Natural killer cell (primary cell): ENCODE results near the gene SV2B. TPM values are rescaled to one million over a fixed set of nuclear protein-coding genes. Genes with fewer than 3 reads are reported as not detected.

Experiments used
- ATAC-seq, 3 donors: fragments of 150-1000 bp in 2 of 3; fragments of 200-7000 bp in 1 of 3; cut with Tn5 transposase; 1 replicate in 1 of 3; 2 replicates in 2 of 3; pipeline ENCODE4 v1.10.0; 2021; ENCODE audit warnings: mild to moderate bottlenecking in 2 of 3, moderate library complexity in 2 of 3
- DNase-seq, 2 donors: peaks; one replicate each; pipeline versions ENCODE4 v3.0.0 to v3.0.0-alpha.2; 2013 to 2021; ENCODE audit warnings: mixed read lengths in 1 of 2
- H3K27ac ChIP-seq: one replicate; pipeline ENCODE4 v1.5.1; 2013; ENCODE audit warnings: mild to moderate bottlenecking, low read length
- H3K27me3 ChIP-seq: one replicate; pipeline ENCODE4 v1.6.1; 2013; ENCODE audit warnings: low read length; ENCODE audit not compliant: control insufficient read depth, insufficient read depth
- H3K36me3 ChIP-seq: one replicate; pipeline ENCODE4 v1.6.1; 2013; ENCODE audit warnings: low read length; ENCODE audit not compliant: control insufficient read depth, insufficient read depth
- H3K4me1 ChIP-seq: one replicate; pipeline ENCODE4 v1.6.1; 2013; ENCODE audit warnings: low read length; ENCODE audit not compliant: control insufficient read depth, insufficient read depth
- H3K4me3 ChIP-seq: one replicate; pipeline ENCODE4 v1.5.1; 2013; ENCODE audit warnings: low read length
- H3K9me3 ChIP-seq: one replicate; pipeline ENCODE4 v1.6.1; 2013; ENCODE audit warnings: low read length; ENCODE audit not compliant: control insufficient read depth, insufficient read depth
- H3K27ac Mint-ChIP-seq, 2 donors: one replicate each; pipeline ENCODE4 v1.8.0; 2022; ENCODE audit warnings: mild to moderate bottlenecking in 2 of 2, mixed read lengths in 2 of 2, moderate library complexity in 1 of 2
- H3K27me3 Mint-ChIP-seq, 2 donors: one replicate each; pipeline ENCODE4 v1.8.0; 2022; ENCODE audit warnings: low read depth in 2 of 2, mixed read lengths in 2 of 2
- H3K36me3 Mint-ChIP-seq: one replicate; pipeline ENCODE4 v1.8.0; 2022; ENCODE audit warnings: mixed read lengths
- H3K4me1 Mint-ChIP-seq, 2 donors: one replicate each; pipeline ENCODE4 v1.8.0; 2022; ENCODE audit warnings: mixed read lengths in 2 of 2
- H3K4me3 Mint-ChIP-seq: one replicate; pipeline ENCODE4 v1.8.0; 2022; ENCODE audit warnings: mild to moderate bottlenecking, moderate library complexity, mixed read lengths
- H3K9me3 Mint-ChIP-seq, 2 donors: one replicate each; pipeline ENCODE4 v1.8.0; 2022; ENCODE audit warnings: mixed read lengths in 2 of 2
- WGBS: methylation state at CpG from one replicate; pipeline ENCODE4 v1.1.7; 2013; ENCODE audit warnings: missing lambda C conversion rate; ENCODE audit not compliant: insufficient coverage; 5-methylcytosine and 5-hydroxymethylcytosine counted together
- intact Hi-C: fragments of 100-400 bp; cut with micrococcal nuclease; formaldehyde crosslinking; loops from one replicate; pipeline ENCODE4 v1.14.2; 2022
- total RNA-seq, 4 donors: library from RNA; stranded (reverse); fragments of 120-200 nt in 1 of 4; gene quantifications; one replicate each; pipeline versions ENCODE4 v1.2.3 to v1.2.4, GENCODE V29; 2013 to 2022
- TF ChIP-seq, protein P1 (sequence below): fragments of 200-600 bp; IDR thresholded peaks from one replicate; pipeline ENCODE4 v1.8.0; 2022; ENCODE audit warnings: antibody characterized with exemption

Gene SV2B
- total RNA-seq, 3 donors from 2014 or later (not counting 1 experiment from before 2014, with no cell fraction given), result not detected

DNA sequence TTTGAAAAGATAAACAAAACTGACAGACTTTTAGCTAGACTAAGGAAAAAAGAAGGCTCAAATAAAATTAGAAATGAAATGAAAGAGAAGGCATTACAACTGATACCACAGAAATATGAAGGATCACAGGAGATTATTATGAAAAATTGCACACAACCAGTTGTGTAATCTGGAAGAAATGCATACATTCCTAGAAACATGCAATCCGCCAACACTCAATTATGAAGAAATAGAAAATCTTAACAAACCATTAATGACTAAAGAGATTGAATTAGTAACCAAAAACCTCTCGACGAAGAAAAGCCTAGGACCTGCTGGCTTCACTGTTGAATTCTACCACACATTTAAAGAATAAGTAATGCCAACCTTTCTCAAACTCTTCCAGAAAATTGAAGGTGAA lies 149.5 kb downstream of the SV2B start:
- TF ChIP-seq, protein P1, sequence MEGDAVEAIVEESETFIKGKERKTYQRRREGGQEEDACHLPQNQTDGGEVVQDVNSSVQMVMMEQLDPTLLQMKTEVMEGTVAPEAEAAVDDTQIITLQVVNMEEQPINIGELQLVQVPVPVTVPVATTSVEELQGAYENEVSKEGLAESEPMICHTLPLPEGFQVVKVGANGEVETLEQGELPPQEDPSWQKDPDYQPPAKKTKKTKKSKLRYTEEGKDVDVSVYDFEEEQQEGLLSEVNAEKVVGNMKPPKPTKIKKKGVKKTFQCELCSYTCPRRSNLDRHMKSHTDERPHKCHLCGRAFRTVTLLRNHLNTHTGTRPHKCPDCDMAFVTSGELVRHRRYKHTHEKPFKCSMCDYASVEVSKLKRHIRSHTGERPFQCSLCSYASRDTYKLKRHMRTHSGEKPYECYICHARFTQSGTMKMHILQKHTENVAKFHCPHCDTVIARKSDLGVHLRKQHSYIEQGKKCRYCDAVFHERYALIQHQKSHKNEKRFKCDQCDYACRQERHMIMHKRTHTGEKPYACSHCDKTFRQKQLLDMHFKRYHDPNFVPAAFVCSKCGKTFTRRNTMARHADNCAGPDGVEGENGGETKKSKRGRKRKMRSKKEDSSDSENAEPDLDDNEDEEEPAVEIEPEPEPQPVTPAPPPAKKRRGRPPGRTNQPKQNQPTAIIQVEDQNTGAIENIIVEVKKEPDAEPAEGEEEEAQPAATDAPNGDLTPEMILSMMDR, result no peak
- Mint-ChIP-seq H3K27ac (no peak overlapping the region), H3K4me1 (peaks cover 6 to 7% of the 10 kb centered on the region in 2 donors), H3K36me3 (no peaks in the 10 kb centered on the region), H3K9me3 (no peaks in the 10 kb centered on the region), H3K4me3 (no peak overlapping the region), H3K27me3 (peaks cover 18 to 62% of the 10 kb centered on the region in 2 donors)
- H3K27ac ChIP-seq, result no peak overlapping the region
- no peaks in the 10 kb centered on the region for H3K27me3 ChIP-seq
- DNase-seq, result no peak
- no peak overlapping the region for H3K4me3 ChIP-seq
- no peak for ATAC-seq
- H3K4me1 ChIP-seq, result no peaks in the 10 kb centered on the region
- intact Hi-C loops, result no loop called here
- H3K9me3 ChIP-seq, result no peaks in the 10 kb centered on the region
- H3K36me3 ChIP-seq, result no peaks in the 10 kb centered on the region
- 85% methylated on average over 3 of the region's 3 CpGs for WGBS

DNA sequence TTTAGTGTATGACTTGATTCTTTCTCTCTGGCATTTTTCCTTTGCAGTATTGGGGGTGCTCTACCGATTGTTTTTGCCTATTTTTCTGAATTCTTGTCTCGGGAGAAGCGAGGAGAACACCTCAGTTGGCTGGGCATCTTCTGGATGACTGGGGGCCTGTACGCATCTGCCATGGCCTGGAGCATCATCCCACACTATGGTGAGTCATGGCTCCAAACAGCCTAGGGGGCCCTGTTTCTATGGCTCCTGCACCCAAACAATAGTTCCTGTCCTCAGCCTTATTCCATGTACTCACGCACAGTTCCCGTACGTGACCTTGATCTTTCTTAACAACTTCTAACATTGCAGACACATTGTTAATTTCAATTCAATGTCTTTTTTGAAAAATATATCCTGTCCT lies 152.3 kb downstream of the SV2B start:
- H3K4me1 ChIP-seq, result no peaks in the 10 kb centered on the region
- H3K4me3 Mint-ChIP-seq, result no peak overlapping the region
- H3K27ac Mint-ChIP-seq, result no peak overlapping the region
- 94% methylated on average over 7 of the region's 7 CpGs for WGBS
- H3K9me3 Mint-ChIP-seq, result no peaks in the 10 kb centered on the region
- no peaks in the 10 kb centered on the region for H3K36me3 ChIP-seq
- peaks cover 6 to 7% of the 10 kb centered on the region in 2 donors for H3K4me1 Mint-ChIP-seq
- DNase-seq, result no peak
- H3K27me3 ChIP-seq, result no peaks in the 10 kb centered on the region
- H3K4me3 ChIP-seq, result no peak overlapping the region
- intact Hi-C loops, result no loop called here
- H3K36me3 Mint-ChIP-seq, result no peaks in the 10 kb centered on the region
- TF ChIP-seq, protein P1, result no peak
- peaks cover 28 to 69% of the 10 kb centered on the region in 2 donors for H3K27me3 Mint-ChIP-seq
- no peaks in the 10 kb centered on the region for H3K9me3 ChIP-seq
- no peak overlapping the region for H3K27ac ChIP-seq
- no peak for ATAC-seq

DNA sequence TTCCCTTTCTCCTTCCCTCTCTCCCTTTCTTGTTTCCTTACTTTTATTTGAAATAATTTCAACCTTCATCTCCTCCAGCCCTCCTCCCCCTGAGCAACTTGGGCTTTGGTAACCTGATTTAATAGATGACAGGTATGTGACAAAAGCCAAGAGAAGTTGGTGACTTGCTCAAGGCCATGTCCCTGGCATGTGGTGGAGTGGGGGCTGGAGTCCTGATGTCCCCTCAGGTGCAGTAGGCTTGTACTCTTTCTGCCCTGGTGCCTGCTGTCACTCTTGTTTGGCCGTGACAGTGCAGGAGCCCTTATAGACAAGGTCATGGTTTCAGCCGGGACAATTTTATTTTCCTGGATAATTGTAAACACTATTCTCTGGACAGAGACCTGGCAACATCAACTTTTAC lies 152.7 kb downstream of the SV2B start:
- Histone ChIP-seq H3K36me3 (no peaks in the 10 kb centered on the region), H3K4me3 (no peak overlapping the region), H3K4me1 (no peaks in the 10 kb centered on the region), H3K27me3 (no peaks in the 10 kb centered on the region), H3K9me3 (no peaks in the 10 kb centered on the region), H3K27ac (no peak overlapping the region)
- H3K4me1 Mint-ChIP-seq, result peaks cover 6 to 7% of the 10 kb centered on the region in 2 donors
- TF ChIP-seq, protein P1, result no peak
- DNase-seq (no peak), ATAC-seq (no peak)
- H3K27me3 Mint-ChIP-seq, result peaks cover 28 to 67% of the 10 kb centered on the region in 2 donors
- WGBS, result 86% methylated on average over 2 of the region's 2 CpGs
- no peaks in the 10 kb centered on the region for H3K9me3 Mint-ChIP-seq
- H3K27ac Mint-ChIP-seq, result no peak overlapping the region
- no peak overlapping the region for H3K4me3 Mint-ChIP-seq
- intact Hi-C loops, result no loop called here
- H3K36me3 Mint-ChIP-seq, result no peaks in the 10 kb centered on the region

DNA sequence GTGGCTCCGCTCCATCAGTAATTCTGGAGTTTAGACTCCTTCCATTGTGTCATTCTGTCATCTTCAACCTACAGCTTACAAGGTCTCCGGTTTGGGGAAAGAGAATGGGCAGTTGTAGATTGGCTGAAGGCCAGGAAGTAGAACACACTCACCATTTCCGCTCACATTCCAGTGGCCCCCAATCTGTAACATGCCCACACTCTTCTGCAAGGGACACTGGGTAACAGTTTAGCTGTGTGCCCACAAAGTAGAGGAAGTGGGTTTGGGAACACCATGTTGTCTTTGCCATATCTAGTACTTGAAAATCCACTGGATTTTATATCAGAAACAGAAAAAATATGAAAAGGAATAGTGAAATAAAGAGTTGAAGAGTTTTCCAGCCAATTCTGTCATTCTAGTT lies 153.5 kb downstream of the SV2B start:
- H3K9me3 ChIP-seq, result no peaks in the 10 kb centered on the region
- intact Hi-C loops, result no loop called here
- Mint-ChIP-seq H3K27ac (no peak overlapping the region), H3K36me3 (no peaks in the 10 kb centered on the region), H3K9me3 (no peaks in the 10 kb centered on the region), H3K4me1 (peaks cover 6 to 7% of the 10 kb centered on the region in 2 donors), H3K4me3 (no peak overlapping the region), H3K27me3 (peaks cover 28 to 67% of the 10 kb centered on the region in 2 donors)
- no peak overlapping the region for H3K4me3 ChIP-seq
- no peaks in the 10 kb centered on the region for H3K36me3 ChIP-seq
- no peaks in the 10 kb centered on the region for H3K27me3 ChIP-seq
- H3K4me1 ChIP-seq, result peaks cover 5% of the 10 kb centered on the region
- 100% methylated on average over 1 of the region's 3 CpGs for WGBS
- ATAC-seq (no peak), DNase-seq (no peak)
- H3K27ac ChIP-seq, result no peak overlapping the region
- TF ChIP-seq, protein P1, result no peak
